Right renal pelvis (tissue), 4 donors: ENCODE measurements around the gene FAM234B. TPM values are rescaled to one million over a fixed set of nuclear protein-coding genes. Genes with fewer than 3 reads are reported as not detected.

Experiments used
- DNase-seq, 4 donors: peaks; one replicate each; pipeline ENCODE4 v3.0.0-alpha.2; 2013; ENCODE audit warnings: low read depth in 4 of 4, low spot score in 3 of 4, missing footprints in 1 of 4
- polyA plus RNA-seq, 4 donors: library from polyadenylated mRNA; unstranded; fragments of 120-200 nt; gene quantifications; one replicate each; pipeline ENCODE4 v1.2.1, GENCODE V29; 2013; ENCODE audit not compliant: insufficient read length in 4 of 4

FAM234B gene, protein sequence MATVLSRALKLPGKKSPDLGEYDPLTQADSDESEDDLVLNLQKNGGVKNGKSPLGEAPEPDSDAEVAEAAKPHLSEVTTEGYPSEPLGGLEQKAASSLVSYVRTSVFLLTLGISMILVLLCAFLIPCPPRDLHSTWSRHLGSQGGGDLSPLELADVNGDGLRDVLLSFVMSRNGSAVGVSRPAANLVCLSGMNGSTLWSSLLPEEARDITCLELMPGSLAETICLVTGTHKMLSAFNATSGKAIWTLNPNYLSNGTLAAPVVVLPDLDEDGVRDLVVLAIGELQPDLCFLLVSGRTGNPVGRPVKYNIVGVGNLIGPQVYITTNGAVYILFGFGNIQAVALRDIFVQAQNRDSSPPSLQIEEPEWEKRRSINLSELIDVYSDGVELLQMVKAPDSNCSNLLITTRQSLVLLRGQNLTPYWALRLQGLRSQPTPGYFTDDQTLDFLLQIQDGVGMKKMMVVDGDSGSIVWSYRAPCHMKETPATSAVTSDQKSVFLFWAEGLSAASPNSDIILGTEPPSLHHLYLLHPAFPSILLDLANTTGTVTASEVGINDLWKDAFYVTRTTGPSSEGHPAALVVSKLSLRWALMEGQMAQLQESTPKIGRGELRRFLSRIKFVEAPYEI
- polyA plus RNA-seq, result 10 to 100 TPM; 10.8 to 13.5 (median 11.0) TPM

DNA sequence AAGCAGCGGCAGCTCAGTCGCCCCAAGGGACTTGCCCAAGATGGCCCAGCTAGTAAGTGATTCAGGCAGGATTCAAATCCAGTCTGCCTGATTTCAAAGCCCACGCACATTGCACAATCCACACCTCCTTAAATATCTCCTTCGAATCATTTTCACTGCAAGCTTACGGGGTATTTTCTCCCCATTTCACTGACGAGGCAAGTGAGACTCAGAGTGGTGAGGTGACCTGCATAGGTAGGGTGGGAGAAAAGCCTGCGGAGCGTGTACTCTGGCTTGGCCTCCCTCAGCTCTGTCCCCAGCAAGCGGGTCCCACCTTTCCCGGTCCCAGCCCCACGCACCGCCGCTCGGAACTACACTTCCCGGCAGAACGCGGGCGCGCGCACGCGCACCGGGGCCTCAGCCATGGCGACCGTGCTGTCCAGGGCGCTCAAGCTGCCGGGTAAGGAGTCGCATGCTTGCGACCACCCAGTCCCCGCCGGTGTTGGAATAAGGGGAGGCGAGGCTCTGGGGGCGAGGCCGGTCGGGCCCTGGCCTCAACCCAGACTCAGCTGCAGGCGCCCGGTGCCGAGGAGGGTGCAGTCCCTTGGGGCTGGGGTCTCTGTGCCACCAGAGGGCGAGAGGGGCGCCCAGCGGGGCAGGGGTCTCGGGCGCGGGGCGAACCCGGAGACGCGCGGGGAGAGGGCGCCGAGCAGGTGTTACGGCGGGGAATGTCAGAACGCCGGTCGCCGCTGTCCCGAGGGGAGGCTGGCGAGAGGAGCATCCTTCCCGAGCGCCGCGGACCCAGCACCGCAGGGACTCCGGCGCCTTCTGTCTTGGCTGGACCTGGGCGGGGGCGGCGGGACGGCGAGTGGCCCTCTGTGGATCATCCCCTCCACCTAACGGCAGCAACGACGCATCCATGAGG lies at the start of gene FAM234B:
Gene FAM234B (plus strand): TSS at position 380 of the 904 bp plus-strand sequence. CDS start 23 bp downstream, at position 403.
- peak in 3 of 4 donors; percentile 43 to 50 (median 49) for DNase-seq

DNA sequence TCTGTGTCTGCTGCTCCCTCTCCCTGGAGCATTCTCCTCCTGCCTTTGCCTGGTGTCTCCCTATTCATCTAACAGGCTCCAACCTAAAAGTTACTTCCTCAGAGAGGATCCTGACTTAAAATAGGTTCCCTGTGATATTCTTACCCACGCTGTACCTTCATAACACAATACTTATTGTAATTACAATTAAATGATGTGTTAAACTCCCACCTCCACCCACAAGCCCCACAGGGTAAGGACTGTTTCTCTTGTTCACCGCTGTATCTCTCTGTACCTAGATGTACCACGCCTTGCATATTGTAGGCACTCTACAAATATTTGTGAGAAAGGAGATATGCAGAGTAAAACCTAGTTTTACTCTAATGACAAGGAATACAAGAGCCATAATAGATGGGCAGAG lies 49.1 kb upstream of the FAM234B start:
- DNase-seq, result no peak

DNA sequence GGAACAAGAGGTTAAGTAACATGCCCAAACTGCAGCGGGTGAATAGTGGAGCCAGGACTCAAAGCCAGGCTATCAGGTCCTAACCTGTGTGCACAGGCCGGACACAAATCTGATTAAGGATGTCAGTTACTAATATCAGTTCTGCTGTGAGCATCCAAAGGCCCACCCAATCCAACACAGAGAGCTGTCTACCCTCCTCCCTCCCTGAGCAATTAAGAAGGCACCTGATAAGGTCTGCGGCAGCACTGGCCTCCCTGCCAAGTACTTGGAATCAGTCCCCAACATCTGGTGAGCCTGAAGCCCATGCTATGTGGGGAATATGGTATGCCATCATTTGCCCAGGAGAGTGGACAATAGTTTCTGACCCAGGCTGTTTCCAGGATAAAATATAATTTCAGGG lies 48.0 kb upstream of the FAM234B start:
- no peak for DNase-seq

DNA sequence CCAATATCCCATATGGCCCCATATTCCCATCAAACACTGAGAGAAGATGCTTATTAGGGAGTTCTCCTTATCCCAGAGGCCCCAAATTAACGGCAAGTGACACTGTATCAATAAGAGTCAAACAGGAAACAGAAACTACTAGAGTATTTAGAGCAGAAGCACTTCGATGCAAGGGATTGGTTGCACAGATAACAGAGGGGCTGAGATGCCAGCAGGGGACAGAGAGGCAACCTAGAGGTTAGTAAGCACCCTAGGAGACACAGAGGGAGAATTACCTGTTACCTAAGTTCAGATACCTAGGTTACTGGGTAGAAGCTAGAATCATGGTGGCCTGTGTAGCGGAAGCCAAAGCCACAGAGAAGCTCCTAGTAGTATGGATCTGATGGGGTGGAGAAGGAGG lies 47.0 kb upstream of the FAM234B start:
- DNase-seq, result no peak

DNA sequence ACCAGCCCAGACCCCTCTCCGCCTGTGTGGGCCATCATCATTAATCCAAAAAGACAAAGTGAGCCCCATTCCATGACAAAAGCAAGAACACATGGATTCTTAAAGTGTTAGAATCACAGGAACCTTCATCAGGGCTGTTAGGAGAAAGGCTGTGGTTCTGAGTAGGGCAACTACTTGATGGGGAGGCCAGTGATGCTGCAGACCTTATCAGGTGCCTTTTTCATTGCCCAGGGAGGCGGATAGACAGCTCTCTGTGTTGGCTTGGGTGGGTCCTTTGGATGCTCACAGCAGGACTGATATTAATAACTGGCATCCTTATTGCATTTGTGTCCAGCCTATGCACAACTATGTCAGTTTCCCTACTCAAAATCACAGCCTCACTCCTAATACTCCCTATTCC lies 46.4 kb upstream of the FAM234B start:
- no peak for DNase-seq

- no peak for DNase-seq
Observed at GRCh38 chr12:12998248-12998647, 45.9 kb upstream of the FAM234B start.

DNA sequence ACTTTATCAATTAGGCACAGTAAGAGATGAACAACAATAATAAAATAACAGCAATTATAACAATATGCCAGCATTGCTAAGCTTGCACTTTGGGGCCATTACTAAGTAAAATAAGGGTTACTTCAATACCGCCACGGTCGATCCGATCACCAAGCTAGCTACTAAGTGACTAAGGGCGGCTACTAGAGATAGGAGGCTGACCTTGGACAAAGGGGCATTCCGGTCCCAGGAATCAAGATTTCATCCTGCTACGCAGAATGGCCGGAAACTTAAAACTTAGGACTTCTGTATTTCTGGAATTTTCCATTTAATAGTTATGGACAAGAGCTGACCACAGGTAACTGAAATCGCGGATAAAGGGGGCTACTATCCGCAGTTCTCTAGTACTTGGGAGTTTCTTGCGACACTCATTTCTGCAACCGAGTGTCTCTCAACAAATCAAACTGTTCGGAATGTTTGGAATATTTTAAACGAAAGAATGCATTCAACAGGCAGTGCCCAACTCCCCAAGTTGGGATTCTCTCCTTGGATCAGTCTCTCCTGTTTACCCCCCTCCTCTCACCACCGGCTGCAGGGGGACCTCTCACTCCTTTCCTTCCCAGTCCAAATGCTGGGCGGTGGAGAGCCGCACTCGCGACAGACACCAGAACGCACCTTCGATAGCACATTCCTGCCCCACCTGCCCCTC lies 44.8 kb upstream of the FAM234B start:
- DNase-seq, result peak in 1 of 4 donors; percentile 44

DNA sequence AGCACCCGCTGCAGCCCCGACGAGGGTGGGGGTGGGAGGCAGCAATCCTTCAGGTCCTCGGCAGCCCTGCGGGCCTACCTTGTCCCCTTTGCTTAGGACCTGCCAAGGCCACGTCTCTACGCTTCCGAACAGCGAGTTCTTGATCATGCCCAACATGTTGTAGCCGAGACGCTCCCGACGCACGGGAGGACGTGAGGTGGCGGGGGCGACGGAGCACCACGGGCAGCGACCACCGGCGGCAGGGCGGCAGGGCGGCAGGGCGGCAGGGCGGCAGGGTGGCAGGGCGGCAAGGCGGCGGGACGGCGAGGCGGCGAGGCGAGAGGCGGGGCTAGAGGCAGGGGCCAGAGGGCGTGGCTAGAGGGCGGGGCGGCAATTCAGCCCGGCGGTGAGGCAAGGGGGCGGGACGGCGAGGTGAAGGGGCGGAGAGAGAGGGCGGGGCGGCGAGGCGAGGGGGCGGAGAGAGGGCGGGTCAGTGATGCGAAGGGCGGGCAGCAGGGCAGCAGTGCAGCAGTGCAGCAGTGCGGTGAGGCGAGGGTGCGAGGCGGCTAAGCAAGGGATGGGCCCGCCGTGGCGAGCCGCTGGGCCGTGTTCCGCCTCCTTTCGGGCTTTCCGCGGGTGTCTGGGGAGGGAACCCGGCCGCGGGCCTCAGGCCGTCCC lies 44.1 kb upstream of the FAM234B start, which contains the start of gene HEBP1:
Gene HEBP1 (minus strand): TSS at position 307 of the 657 bp plus-strand sequence. CDS start 151 bp downstream, at position 156.
- peak; percentile 77 to 85 (median 82) for DNase-seq

- peak in 1 of 4 donors; percentile 29 for DNase-seq
Observed at GRCh38 chr12:13000616-13000924, 43.6 kb upstream of the FAM234B start.

DNA sequence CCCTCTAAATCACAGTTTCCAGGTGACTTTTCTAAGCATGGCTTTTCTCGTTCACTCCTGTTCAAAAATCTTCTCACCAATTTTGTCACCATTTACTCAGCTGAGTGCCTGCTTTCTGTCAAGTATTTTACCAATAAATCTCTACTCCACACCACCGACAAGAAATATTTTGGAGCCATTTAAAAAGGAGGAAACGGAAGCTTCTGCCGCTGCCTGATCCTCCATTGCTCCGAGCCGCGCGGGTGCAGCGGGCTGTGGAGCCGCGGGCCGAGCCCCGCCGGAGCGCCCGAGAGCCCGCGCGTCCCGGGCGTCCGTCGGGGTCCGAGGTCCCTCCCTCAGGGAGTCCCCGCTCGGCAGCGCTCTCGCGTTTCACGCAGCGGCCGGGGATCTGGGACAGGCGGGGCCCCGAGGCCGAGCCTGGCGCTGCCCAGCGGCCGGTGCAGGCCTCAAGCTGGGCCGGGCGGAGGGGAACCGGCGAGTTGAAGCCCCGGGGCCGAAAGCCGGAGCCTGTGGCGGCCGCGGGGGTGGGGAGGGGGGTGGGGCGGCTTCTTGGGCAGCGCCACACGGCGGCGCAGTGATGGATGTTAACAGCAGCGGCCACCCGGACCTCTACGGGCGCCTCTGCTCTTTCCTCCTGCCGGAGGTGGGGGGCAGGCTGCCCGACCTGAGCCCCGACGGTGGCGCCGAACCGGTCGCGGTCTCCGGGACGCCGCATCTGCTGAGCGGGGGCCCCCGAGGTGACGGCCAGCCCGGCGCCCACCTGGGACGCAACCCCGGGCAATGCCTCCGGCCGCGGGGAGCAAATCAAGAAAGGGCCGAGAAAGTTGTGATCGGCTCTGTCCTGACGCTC lies 43.0 kb upstream of the FAM234B start:
- DNase-seq, result peak in 3 of 4 donors; percentile 22 to 59 (median 55)

- no peak for DNase-seq
Observed at GRCh38 chr12:13001775-13002040, 42.5 kb upstream of the FAM234B start.

- DNase-seq, result no peak
Observed at GRCh38 chr12:13002301-13003097, 41.7 kb upstream of the FAM234B start.

GRCh38 chr12:13004361-13004760 lies 39.8 kb upstream of the FAM234B start:
- DNase-seq, result no peak

DNA sequence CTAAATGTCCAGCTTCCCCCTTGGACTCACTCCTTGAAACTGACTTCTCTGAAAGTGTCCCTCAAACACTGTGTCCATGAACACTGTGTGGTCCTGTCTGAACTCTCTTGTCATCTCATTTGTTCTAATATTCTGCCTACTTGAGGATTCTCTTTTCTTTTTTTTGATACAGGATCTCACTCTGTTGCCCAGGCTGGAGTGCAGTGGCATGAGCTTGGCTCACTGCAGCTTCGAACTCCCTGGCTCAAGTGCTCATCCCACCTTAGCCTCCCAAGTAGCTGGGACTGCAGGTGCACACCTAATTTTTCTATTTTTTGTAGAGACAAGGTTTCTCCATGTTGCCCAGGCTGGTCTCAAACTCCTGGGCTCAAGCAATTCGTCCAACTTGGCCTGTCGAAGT lies 39.2 kb upstream of the FAM234B start:
- DNase-seq, result no peak

- no peak for DNase-seq
Observed at GRCh38 chr12:13005649-13006048, 38.5 kb upstream of the FAM234B start.

DNA sequence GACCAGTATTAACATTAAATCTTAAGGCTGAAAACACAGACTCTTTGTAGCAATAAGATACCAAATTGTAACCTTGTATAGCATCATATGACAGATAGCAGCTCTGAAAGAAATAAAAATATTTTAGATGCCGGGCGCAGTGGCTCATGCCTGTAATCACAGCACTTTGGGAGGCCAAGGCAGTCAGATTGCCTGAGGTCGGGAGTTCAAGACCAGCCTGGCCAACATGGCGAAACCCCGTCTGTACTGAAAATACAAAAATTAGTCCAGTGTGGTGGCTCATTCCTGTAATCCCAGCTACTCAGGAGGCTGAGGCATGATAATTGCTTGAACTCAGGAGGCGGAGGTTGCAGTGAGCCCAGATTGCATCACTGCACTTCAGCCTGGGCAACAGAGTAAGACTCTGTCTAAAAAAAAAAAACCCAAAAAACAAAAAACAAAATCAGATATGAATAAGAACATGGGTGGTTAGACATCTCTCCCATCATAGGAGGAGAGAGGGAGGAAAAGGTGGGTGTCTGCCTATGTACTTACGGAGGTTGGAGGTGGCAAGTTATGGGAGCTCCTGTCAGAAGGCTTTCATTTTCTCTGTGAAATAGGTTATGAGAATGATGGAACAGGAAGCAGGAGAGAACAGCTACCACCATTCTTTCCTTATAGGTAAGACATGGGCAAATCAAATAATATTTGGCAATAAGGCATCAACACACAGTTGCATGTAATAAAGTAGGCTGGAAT lies 36.5 kb upstream of the FAM234B start:
- no peak for DNase-seq

GRCh38 chr12:13008741-13009380 lies 35.3 kb upstream of the FAM234B start:
- no peak for DNase-seq
